GM19328 (cell line): ENCODE measurements around the gene CNIH1.

Experiments
- ATAC-seq: cut with Tn5 transposase; IDR thresholded peaks from one replicate; pipeline ENCODE4 v1.9.1; 2021; ENCODE audit warnings: mild to moderate bottlenecking, moderate library complexity; ENCODE audit not compliant: unreplicated experiment

CNIH1 gene

GRCh38 chr14:54440873-54441868, at the start of gene CNIH1:
Gene CNIH1, minus strand, starts transcription at chr14:54441374. Its CDS starts 47 bp downstream, at chr14:54441327.
- ATAC-seq, result peak; percentile 89

DNA sequence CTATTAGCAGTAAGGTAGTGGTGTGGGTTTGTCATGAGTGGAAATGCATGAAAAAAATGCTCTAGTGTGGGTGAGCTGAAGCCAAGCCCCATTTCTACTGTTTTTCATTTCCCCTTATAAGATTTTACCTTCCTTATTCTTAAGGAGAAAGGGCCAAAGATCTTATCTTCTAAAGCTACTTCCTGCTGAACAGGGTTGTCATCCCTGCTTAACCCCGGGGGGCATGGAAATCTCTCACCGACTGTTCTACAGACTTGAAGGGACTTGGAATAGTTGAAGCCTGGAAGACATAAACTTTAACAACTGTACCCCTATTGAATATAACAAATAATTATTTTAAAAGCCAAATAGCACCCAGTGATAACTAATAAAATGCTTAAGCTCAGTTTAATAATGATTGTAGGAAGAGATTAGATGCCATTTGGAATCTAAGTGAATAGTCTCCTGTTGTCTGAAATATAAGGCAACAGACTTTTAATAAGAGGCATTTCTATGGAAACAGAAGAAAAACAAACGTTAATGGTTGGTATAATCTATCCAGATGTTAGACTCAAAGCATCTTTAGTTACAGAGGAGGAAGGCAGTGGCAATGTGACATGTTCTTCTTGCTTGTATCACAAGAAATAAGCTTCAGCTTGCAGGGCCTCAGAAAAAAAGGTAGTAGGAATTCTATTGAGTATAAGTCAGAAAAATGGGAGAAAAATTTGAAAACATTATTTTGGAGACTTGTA, 49.4 kb upstream of the CNIH1 start:
- ATAC-seq, result no peak

- ATAC-seq, result no peak
Measured at GRCh38 chr14:54489731-54490444, 48.7 kb upstream of the CNIH1 start.

- ATAC-seq, result peak; percentile 14
Measured at GRCh38 chr14:54489318-54489683, 48.1 kb upstream of the CNIH1 start.

- peak; percentile 94 for ATAC-seq
Measured at GRCh38 chr14:54488646-54489317, 47.6 kb upstream of the CNIH1 start, which contains the start of gene GMFB. Gene GMFB, minus strand, starts transcription at chr14:54488980. Its CDS starts 53 bp downstream, at chr14:54488927.

- ATAC-seq, result peak; percentile 6
Measured at GRCh38 chr14:54488318-54488645, 47.1 kb upstream of the CNIH1 start.

DNA sequence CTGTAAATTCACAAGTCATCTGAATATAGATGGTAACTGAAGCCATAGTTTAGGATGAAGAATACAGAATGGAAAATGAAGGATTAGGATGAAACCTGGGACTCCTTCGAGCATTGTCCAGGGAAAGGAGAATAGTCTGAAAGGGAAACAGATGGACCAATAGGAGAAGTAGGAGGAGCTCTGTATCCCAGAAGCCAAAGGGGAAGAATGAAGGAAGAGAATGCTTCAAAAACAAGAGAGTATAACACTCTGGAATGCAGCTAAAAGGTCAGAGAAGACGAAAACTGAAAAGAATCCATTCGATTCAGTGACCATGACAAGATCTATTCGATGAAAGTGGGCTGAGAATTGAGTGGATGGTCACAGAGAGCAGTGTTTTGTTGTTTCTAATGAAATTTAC, 46.6 kb upstream of the CNIH1 start:
- ATAC-seq, result no peak

GRCh38 chr14:54486685-54487084, 45.5 kb upstream of the CNIH1 start:
- no peak for ATAC-seq

DNA sequence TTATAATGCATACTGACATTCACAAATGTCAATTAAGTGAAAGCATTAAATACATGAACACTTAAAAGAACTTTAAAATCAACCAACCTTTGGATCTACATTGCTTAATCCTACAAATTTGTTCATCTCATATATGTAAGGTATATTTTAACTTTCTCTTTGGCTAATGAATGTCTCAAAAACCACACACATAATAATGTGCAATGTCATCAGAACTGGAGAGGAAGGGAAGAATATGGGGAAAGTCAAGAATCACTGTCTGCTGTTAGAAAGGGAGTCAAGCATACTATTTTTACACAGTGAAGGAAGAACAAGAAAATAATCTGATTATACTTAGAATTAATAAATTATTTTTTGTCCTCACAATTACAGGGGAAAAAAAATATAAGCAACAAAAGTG, 42.7 kb upstream of the CNIH1 start:
- ATAC-seq, result no peak

DNA sequence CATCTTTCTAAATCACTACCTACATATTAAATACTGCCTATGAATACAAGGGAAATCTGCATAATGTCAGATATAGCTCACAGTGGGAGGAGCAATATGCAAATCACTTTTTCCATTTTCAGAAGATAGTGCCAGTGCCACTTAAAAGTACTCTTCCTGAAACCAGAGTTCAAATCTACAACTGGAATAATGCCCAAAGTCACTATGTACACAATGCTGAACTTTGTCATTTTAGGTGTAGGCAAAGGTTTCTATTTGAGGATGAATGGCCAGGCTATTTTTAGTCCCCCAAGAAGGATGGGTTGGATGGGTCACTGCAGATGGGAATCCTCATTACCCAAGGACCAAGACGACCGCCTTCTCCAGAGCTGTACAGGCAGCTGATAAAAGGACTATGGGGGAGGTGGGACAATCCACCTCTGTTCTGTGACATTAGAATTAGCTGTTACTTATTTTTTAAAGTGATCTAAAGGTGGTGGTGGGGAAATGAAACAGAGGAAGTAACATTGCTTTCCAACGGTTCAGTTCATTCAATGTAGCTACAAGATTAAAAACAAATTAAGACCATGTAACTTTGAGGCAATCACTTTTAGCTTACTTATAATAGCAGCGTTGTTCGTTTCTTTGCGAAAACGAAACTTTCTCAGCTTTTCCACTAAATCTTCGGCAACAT, 42.0 kb upstream of the CNIH1 start:
- ATAC-seq, result no peak

GRCh38 chr14:54481695-54482094, 40.5 kb upstream of the CNIH1 start:
- no peak for ATAC-seq

GRCh38 chr14:54480830-54481562, 39.8 kb upstream of the CNIH1 start:
- no peak for ATAC-seq

DNA sequence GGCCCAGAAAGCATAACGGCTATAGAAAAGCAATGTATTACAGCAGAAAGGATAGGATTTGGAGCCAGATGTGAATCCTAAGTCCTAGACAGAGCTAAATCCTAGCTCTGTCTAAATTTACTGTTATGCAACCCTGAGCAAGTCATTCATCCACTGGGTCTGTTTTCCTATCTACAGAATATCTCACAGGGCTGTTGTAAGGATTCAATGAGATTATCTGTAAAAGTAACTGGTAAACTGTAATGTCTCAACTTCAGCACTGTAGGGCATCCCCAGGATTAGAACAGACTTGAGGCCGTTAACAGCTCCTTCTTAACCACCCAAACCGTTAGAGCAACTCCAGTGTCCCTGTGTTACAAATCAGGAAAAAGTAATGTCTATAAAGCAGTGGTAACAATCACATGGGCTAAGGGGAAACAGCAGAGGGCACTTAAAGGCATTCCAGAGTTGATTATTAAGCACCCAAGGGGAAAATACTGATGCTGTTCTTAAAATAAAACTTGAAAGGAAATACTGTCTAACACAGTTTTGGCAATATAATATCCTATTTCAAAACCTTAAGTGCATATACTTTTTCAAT, 37.6 kb upstream of the CNIH1 start:
- ATAC-seq, result no peak

- ATAC-seq, result no peak
Measured at GRCh38 chr14:54475911-54476310, 34.7 kb upstream of the CNIH1 start.

DNA sequence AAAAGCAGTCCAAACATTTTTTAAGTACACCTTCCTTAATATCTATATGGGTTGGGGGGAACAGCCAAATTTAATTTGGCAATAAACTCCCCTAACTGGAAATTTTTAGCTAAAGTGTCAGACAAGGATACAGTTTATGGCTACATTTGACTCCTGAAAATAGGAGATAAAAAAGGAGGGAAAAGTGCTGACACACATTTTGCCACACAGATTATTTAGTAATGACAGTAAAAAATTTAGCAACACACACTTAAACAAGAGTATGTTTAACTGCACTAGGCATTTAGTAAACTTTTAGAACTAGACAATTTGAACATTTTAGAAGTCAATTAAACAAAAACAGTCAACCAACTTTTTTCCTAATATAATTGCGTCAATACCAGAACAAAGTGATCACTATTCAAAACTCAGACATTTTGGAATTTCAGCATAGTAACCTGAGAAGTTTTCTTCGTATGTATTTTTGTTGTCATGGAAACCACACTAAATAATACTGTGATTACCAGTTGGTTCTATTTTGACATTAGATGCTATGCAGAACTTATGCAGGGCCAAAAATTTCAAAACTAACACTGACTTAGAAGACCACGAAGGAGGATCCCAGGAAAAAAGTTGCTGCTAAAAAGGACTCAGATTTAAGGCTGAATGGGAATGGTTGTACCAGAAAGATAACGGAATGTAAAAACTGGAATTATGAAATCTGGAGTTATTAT, 34.2 kb upstream of the CNIH1 start:
- ATAC-seq, result no peak

DNA sequence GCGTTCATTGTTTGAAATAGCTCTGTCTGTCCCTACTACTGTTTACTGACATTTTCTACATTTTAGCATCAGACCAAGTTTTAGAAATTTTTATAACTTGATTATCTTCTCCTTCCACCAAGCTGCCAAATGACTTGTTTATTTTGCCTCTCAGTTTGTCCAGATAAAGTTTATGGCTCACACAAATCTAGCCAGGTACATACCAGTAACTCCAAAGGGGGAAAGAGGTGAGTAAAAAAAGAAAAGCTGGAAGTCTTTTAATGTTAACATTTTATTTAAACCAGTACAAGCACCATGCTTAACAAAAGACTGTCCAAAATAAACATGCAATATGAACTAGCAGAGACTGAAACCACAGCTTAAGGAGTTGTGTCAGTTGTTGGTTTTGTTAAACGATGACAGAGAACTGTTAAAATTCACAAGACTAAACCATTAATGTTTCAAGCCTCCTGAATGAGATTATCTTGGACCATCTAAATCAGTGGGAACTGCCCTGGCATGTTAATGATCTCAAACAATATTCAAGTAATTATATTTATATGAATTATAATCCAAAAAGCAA, 33.1 kb upstream of the CNIH1 start:
- ATAC-seq, result no peak

GRCh38 chr14:54472315-54472714, 31.1 kb upstream of the CNIH1 start:
- ATAC-seq, result no peak

DNA sequence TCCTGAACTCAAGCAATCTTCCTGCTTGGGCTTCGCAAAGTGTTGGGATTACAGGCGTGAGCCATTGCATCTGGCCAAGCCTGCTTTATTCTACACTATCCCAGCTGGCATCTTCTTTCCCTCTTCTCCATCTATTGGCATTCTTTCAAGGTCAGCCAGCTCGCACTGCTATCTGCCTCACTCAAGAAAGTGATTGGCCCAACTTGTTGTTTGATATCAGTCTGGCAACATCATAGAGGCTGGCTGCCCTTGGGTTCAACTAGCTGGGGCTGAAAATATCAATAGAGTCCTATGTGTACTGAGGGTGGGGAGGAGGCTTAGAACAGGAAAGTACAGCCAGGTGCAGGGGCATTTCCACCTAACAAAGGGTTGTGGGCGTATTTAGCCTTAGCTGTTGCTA, 30.5 kb upstream of the CNIH1 start:
- ATAC-seq, result no peak
